ENCODE results near the gene ZRANB3.
A peak's percentile ranks its signal among the peaks of the same experiment; 100 is the strongest.

The ZRANB3 gene

GRCh38 chr2:135490376-135490775 lies 40.6 kb downstream of the ZRANB3 start:
- no peak for TF ChIP-seq CTCF (IDR thresholded peaks at IDR 0.05; ENCODE audit: insufficient read depth, missing control alignments)
- FAIRE-seq (no peak), DNase-seq (ENCODE audit: insufficient read length, low spot score) (no peak)

- FAIRE-seq (no peak), DNase-seq (ENCODE audit: insufficient read length, low spot score) (no peak)
- no peak for TF ChIP-seq CTCF (IDR thresholded peaks at IDR 0.05; ENCODE audit: insufficient read depth, missing control alignments)
Measured at GRCh38 chr2:135485441-135485840, 45.6 kb downstream of the ZRANB3 start.

- no peak for TF ChIP-seq CTCF (IDR thresholded peaks at IDR 0.05; ENCODE audit: insufficient read depth, missing control alignments)
- FAIRE-seq = no peak
Measured at GRCh38 chr2:135475128-135475527, 55.9 kb downstream of the ZRANB3 start.

DNA sequence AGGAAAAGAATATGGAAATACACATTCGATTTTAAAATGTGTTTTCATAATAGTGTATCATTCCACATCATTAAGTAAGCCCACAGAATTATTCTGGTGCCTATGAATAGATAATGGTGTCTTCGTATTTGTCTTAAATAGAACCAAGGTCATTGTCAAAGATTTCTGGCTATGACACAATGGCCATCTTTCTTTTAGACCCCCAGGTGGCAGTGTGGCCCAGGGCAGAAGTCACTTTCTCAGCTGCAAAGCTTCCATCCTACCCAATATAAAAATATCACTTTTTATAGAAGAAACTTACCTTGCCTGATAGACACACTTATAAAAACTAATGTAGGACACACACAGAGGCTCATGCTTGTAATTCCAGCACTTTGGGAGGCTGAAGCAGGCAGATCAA lies 57.5 kb downstream of the ZRANB3 start:
- peak; percentile 47 for TF ChIP-seq CTCF (IDR thresholded peaks at IDR 0.05; ENCODE audit: insufficient read depth, missing control alignments)
- FAIRE-seq = no peak
- no peak for DNase-seq (ENCODE audit: insufficient read length, low spot score)

More at GRCh38 chr2:135475128-135475527, 55.9 kb downstream of the ZRANB3 start:
- no peak for DNase-seq (ENCODE audit: insufficient read length, low spot score)

DNA sequence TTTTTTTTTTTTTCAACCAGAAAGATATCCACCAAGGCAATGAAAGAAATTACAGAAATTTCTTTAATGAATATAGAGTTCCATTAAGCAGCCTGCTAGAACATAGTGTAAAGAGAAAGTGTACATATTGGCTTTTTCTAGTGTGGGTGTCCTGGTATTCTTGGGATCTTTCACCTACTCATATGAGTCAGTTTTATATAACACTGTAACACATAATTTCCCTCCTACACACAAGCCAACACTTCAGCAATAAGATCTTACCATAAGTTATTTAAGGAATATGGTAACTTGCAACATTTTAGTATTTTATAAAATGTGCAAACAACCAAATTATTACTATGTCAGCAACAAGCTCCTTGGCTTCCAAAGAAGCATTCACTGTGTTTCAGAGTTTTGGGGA lies 59.9 kb downstream of the ZRANB3 start:
- FAIRE-seq (no peak), DNase-seq (ENCODE audit: insufficient read length, low spot score) (no peak)
- no peak for TF ChIP-seq CTCF (IDR thresholded peaks at IDR 0.05; ENCODE audit: insufficient read depth, missing control alignments)

DNA sequence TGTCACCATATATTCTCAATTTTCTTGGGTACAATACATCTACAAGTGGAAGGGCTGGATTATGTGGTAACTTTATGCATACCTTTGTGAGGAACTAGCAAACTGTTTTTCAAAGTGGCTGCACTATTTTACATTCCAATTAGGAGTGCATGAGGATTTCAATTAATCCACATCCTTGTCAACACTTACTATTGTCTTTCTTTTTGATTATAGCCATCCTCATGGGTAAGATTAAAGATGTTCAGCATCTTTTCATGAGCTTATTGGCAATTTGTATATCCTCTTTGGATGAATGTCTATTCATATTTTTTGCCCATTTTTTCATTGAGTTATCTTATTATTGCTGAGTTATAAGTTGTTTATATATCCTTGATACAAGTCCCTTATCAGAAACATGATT lies 73.7 kb downstream of the ZRANB3 start:
- FAIRE-seq = no peak

DNA sequence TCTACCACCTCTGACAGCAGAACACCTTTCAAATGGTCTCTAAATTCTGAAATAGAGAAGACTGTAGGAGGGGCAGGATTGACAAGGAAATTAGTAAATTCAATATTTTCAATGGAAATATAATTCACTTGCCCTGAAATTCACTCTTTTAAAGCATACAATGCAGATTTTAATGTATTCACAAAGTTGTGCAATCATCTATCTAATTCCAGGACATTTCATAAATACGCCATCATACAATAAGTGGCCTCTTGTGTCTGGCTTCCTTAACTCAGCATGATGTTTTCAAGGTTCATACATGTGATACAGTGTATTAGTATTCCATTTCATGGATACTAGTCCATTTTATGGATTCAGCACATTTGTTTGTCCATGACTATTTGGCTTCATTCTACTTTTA lies 74.2 kb downstream of the ZRANB3 start:
- no peak for FAIRE-seq
- DNase-seq (ENCODE audit: insufficient read length, low spot score) = no peak
- TF ChIP-seq CTCF (IDR thresholded peaks at IDR 0.05; ENCODE audit: insufficient read depth, missing control alignments) = no peak

More for the DNA sequence above, 73.7 kb downstream of the ZRANB3 start:
- no peak for DNase-seq (ENCODE audit: insufficient read length, low spot score)
- no peak for TF ChIP-seq CTCF (IDR thresholded peaks at IDR 0.05; ENCODE audit: insufficient read depth, missing control alignments)

Measured in D721Med (cell line).